Body of pancreas (tissue), 4 donors: ENCODE results near the gene RASGRF2.

Experiments used
- CTCF ChIP-seq, 7 experiments: fragments of 450-650 bp in 4 of 7; fragments of 200-600 bp in 3 of 7; sonication (generic) in 3 of 7; IDR thresholded peaks; one replicate each; pipeline ENCODE4 v1.5.1; 2016 to 2019; ENCODE audit warnings: antibody characterized with exemption in 7 of 7
- POLR2A ChIP-seq, 3 donors: fragments of 450-650 bp; IDR thresholded peaks; one replicate each; pipeline ENCODE4 v1.6.1; 2016; ENCODE audit warnings: antibody characterized with exemption in 3 of 3, mild to moderate bottlenecking in 2 of 3

GRCh38 chr5:81121273-81121672 lies 161.1 kb downstream of the RASGRF2 start:
- TF ChIP-seq POLR2A (IDR thresholded peaks at IDR 0.05) = no peak
- no peak for TF ChIP-seq CTCF (IDR thresholded peaks at IDR 0.05)
